ENCODE data around the gene KCNA1.
"Not testable (repeated sequence)": the region's sequence is repeated elsewhere in the genome, so short reads cannot be mapped to it uniquely, and the experiment has no call there.

KCNA1 gene

DNA sequence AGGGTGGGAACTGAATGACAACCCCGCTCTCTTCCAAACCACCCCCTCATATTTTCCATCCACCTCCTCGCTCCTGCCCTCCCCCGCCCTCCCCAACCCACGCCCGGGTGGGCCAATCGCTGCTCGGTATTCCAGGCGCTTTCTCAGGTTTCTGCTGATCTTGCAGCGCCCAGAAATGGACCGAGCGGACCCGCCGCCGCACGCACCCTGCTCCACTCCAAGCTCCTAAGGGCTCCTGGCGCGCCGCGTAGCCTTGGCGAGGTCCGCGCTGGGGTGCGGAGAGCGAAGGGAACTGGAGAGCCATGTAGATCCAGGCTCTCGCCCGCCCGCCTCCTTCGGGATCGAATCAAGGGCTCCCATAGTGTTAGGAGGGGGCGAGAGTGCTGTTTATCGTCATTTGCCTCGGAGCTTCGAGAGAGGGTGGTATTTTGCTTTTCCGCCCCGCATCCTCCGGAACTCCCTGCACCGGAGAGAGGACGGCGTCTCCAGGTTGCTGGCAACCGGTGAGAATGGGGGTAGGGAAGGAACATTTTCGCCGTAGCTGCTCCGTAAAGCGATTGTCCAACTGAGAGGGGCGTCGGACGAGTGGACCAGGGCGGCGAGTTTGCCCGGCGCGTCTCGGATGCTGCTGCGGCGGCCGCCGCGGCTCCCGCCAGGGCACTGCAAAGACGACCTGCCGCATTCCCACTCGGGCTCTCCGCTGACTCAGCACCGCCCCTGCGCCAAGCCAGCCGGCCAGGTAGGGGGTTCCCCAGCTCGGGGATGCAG is at the start of gene KCNA1:
KCNA1 (plus strand) TSS at position 172 of the 768 bp plus-strand sequence. CDS start 1,474 bp downstream, outside the sequence.
- no peak for DNase-seq (ENCODE audit: low read depth in 2 of 3, low spot score in 1 of 3)

- DNase-seq (ENCODE audit: low read depth in 2 of 3, low spot score in 1 of 3), result no peak
Observed at GRCh38 chr12:4860741-4861140, 49.0 kb upstream of the KCNA1 start.

DNA sequence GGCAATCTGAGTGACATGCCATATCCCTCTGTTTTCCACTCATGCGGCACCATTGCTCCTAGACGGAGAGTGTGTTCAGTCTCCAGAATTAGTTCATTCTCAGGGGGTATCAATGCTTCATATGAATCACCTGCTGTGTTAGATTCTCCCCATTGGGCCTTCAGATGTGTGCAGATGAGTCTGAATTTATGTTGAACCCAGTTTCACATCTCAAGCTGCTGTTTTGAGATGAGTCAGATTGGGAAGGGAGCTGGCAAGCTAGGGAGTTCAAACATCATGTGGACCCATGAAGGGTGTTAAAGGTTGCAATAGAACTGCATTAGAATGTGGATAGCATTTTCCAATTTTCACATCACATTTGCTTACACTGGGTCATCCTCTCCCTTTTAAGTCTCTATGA is 46.9 kb upstream of the KCNA1 start:
- DNase-seq (ENCODE audit: low read depth in 2 of 3, low spot score in 1 of 3), result no peak

GRCh38 chr12:4864575-4864974 is 45.1 kb upstream of the KCNA1 start:
- no peak for DNase-seq (ENCODE audit: low read depth in 2 of 3, low spot score in 1 of 3)

GRCh38 chr12:4865246-4865645 is 44.5 kb upstream of the KCNA1 start:
- DNase-seq (ENCODE audit: low read depth in 2 of 3, low spot score in 1 of 3), result no peak

GRCh38 chr12:4866299-4866698 is 43.4 kb upstream of the KCNA1 start:
- no peak for DNase-seq (ENCODE audit: low read depth in 2 of 3, low spot score in 1 of 3)

DNA sequence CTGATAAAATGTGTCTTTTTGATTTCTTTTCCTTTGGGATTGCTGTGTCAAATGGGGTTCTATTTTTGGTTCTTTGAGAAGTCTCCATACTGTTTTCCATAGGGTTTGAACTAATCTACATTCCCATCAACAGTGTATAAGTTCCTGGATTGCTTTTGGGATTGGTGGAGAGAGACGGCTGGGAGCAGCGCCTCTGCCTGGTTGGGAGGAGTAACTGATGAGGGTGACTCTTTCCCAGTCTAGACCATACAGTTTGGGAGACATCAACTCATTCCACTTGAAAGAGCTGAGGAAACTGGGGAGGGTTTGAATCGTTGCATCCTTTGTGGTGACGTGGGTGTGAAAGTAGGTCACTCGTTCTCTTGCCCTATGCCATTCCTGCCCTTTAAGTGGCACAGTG is 42.3 kb upstream of the KCNA1 start:
- DNase-seq (ENCODE audit: low read depth in 2 of 3, low spot score in 1 of 3), result no peak

- no peak for DNase-seq (ENCODE audit: low read depth in 2 of 3, low spot score in 1 of 3)
Observed at GRCh38 chr12:4870423-4870822, 39.3 kb upstream of the KCNA1 start.

GRCh38 chr12:4871514-4871913 is 38.2 kb upstream of the KCNA1 start:
- DNase-seq (ENCODE audit: low read depth in 2 of 3, low spot score in 1 of 3), result no peak

- no peak for DNase-seq (ENCODE audit: low read depth in 2 of 3, low spot score in 1 of 3)
Observed at GRCh38 chr12:4873947-4874346, 35.8 kb upstream of the KCNA1 start.

- DNase-seq (ENCODE audit: low read depth in 2 of 3, low spot score in 1 of 3), result no peak
Observed at GRCh38 chr12:4874671-4875070, 35.0 kb upstream of the KCNA1 start.

DNA sequence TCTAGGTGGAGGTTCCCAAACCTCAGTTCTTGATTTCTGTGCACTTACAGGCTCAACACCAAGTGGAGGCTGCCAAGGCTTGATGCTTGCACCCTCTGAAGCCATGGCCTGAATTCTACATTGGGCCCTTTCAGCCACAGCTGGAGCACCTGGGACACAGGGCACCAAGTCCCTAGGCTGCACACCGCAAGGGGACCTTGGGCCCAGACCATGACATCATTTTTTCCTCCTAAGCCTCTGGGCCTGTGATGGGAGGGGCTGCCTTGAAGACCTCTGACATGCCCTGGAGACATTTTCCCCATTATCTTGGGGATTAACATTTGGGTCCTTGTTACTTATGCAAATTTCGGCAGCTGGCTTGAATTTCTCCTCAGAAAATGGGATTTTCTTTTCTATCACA is 30.2 kb upstream of the KCNA1 start:
- DNase-seq (ENCODE audit: low read depth in 2 of 3, low spot score in 1 of 3), result not testable (repeated sequence)

DNA sequence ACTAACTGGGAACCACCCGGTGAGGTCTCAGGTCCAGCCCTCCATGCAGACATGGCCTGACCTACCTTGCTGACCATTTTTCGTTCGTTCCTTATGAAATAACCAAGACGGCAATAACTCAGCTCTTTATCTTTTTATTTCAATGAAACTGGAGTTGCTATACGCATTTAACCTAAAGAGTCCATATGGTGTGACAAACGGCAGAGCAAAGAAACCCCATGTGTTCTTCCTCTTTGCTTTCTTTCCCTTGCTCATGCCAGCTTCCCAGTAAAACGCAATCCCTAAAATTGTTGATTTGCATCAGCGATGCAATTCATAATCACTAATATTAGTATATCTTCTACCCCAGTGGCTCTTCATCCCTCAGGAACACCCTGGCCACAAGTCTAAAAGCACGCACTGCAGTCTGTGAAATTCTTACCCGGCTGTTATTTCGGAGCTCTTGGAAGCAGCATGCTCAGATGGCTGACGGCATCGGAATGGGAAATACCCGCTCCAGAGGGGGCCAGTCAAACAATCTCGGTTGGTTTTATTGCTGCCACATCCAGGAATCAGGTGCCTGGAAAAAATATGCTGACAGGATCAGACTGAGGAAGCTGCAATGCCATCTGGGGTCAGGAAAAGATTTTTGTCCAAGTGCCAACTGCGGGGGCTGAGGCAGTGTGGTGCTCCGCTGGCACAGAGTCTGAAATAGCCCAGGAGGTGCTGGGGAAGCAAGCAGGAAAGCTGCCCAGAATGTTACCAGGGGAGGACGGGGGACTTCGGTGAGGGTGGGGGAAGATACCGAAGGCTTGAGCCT is 28.2 kb upstream of the KCNA1 start:
- no peak for DNase-seq (ENCODE audit: low read depth in 2 of 3, low spot score in 1 of 3)

DNA sequence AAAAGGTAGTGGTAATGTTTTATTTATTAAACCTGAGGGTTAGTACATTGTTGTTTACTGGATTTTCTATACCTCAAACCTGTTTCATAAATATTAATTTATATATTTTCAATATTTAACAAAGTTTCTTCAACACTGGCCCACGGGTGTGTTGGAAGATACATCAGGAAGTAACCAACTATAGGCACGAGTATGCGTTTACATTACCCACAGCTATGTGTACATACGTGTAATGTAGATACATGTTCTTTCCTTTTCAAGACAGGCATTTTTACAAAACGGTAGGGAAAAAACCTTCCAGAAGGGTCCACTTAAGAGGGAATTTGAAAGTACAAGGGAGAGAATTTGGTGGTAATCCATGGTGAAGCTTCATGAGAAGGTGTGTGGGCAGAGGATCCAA is 17.8 kb upstream of the KCNA1 start:
- DNase-seq (ENCODE audit: low read depth in 2 of 3, low spot score in 1 of 3), result no peak

- no peak for DNase-seq (ENCODE audit: low read depth in 2 of 3, low spot score in 1 of 3)
Observed at GRCh38 chr12:4892418-4892817, 17.3 kb upstream of the KCNA1 start.

GRCh38 chr12:4894019-4894418 is 15.7 kb upstream of the KCNA1 start:
- no peak for DNase-seq (ENCODE audit: low read depth in 2 of 3, low spot score in 1 of 3)

DNA sequence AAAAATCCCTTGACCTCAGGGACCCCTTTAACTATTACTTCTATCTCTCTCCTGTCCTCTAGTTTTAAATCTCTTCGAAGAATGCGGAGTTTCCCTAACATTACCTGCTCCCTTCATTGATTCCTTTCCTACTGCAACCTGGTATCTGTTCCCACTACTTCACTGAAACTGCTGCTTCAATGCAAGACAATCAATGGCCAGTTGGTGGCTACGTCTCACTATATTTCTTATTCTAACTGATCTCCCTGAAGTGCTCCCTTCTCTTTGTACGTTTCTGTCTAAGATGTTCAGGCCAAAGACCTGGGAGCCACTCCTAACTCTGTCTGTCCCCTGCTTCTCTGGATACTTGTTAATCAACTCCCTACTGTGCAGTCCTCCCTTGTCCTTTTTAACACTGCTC is 10.3 kb upstream of the KCNA1 start:
- no peak for DNase-seq (ENCODE audit: low read depth in 2 of 3, low spot score in 1 of 3)

- no peak for DNase-seq (ENCODE audit: low read depth in 2 of 3, low spot score in 1 of 3)
Observed at GRCh38 chr12:4900327-4900726, 9.4 kb upstream of the KCNA1 start.

DNA sequence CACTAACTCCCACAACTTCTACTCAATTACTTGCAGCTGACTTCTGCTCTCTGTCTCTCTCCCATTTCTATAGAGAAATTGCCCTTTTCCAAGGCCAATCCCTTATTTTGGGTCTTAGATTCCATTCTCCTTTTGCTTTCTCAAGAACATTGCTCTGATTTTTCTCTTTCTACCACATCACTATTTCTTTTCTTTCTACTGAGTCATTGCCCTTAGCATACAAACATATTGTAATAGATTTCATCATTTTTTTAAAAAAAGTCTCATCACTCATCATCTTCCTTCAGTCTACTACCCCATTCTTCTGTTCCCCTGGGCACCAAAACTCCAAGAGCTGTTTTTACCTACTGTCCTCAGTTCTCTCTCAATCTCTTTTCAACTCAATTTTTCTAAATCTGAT is 4.4 kb upstream of the KCNA1 start:
- no peak for DNase-seq (ENCODE audit: low read depth in 2 of 3, low spot score in 1 of 3)

- no peak for DNase-seq (ENCODE audit: low read depth in 2 of 3, low spot score in 1 of 3)
Observed at GRCh38 chr12:4908684-4909409, 858 bp upstream of the KCNA1 start.

GRCh38 chr12:4909410-4909733 is 333 bp upstream of the KCNA1 start:
- DNase-seq (ENCODE audit: low read depth in 2 of 3, low spot score in 1 of 3), result no peak

All from stimulated activated CD4-positive, alpha-beta T cell treated with anti-CD3 and anti-CD28 coated beads, Interleukin-12 subunit alpha, Interleukin-12 subunit beta, amount 100 ng/mL, for 48 hours (primary cell).